GM12872 (cell line): ENCODE data around the gene CCDC85C.

Experiments used
- TF ChIP-seq, protein P1 (sequence below): IDR thresholded peaks from 3 replicates; pipeline ENCODE4 v1.5.1; 2011; ENCODE audit warnings: low read depth, mild to moderate bottlenecking, low read length, moderate library complexity; ENCODE audit not compliant: insufficient read depth

Gene CCDC85C

DNA sequence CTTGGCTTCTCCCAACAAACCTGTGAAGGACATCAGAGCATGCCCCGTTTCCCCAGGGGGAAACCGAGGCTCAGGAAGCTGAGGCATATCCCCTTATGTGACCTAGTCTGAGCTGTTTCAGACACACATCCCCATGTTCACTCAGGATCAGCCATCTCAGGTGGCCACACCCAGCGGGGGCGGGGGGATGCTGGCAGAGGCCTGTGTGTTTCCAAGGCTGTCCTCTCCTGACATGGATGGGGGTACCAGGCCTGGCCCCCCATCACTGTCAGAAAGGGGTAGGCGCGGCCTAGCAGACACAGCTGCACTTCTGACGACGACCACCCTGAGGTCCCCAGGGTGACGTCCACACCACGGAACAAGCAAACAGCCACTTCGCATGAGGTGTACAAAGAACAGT lies 22.1 kb downstream of the CCDC85C start:
- TF ChIP-seq, protein P1, sequence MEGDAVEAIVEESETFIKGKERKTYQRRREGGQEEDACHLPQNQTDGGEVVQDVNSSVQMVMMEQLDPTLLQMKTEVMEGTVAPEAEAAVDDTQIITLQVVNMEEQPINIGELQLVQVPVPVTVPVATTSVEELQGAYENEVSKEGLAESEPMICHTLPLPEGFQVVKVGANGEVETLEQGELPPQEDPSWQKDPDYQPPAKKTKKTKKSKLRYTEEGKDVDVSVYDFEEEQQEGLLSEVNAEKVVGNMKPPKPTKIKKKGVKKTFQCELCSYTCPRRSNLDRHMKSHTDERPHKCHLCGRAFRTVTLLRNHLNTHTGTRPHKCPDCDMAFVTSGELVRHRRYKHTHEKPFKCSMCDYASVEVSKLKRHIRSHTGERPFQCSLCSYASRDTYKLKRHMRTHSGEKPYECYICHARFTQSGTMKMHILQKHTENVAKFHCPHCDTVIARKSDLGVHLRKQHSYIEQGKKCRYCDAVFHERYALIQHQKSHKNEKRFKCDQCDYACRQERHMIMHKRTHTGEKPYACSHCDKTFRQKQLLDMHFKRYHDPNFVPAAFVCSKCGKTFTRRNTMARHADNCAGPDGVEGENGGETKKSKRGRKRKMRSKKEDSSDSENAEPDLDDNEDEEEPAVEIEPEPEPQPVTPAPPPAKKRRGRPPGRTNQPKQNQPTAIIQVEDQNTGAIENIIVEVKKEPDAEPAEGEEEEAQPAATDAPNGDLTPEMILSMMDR: no peak

DNA sequence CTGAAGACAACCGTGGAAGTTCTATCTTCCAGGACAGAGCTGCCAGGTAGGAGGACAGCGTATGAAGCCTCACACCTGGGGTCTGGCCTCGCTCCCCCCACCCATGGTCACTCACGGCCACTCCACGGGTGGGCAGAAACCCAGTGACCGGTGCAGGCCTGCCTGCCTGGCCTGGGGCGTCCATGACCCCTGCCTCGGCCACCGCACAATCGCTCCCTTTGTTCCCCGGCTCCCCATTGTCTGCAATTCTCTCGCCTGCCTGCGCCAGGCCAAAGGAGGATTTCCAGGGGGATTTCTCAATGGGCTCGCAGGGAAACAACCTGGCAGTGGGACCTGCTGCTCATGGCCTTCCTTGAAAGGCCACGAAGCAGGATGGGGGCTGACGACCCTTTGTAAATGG lies 22.6 kb downstream of the CCDC85C start:
- TF ChIP-seq, protein P1: no peak

DNA sequence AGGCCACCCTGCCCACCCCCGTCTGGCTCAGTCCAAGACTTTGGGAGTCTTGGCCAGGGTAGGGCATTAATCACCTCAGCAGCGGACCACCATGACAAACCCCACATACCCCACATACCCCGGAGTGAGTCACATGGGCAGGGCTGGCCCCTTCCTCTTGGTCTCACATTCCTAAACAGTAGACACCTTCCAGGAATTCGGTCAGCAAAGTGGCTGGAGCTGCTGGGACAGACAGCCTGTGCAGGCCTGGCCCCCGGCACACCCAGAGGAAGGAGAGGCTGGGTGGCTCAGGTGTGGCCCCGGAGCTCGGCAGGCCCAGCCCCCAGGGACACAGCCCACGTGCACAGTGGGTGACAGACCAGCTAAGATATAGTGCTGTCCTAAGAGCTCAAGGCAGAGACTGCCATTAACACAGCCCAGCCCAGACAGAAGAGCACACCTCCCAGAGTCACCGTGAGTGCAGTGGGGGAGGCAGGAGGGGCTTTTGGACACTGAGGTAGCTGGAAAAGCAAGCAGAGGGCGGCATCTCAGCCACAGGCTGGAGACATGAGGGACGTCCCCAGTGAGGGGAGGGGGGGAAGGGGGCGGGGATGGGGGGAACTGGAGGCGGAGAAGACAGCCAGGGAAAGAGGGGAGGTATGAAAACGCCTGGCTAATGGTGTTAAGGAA lies 24.0 kb downstream of the CCDC85C start:
- TF ChIP-seq, protein P1: no peak

DNA sequence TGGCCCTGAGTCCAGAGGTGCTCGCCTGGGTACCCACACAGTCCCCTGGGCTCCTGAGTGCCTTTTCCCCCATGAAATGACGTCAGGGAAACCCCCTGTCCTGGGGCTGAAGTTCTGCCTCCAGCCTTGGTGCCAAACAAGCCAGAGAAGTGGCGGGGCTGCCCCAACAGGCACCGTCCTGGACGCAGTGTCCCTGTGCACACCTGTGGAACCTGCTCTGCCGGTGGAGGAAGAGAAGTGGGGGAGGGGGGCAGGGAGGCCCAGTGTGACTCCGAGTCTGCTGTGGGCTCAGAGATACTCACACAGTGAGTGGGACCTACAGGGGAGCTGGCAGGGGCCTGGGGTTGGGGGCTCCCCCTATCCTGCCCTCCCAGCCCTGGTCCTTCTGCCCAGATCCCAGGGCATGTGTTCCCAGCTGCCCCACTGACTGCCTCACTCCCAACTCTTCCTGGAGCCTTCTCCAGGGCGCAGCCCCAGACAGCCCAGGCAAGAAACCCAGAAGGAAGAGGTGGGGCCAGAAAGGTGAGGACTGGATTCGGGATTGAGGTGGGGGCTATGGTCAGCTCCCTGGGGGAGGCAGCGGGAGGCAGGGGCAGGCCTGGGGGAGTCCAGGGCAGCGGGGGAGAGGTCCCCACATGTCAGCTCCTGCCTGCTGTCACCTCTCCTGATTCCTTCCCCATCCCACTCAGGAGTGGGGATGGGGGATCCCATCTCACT lies 24.7 kb downstream of the CCDC85C start:
- TF ChIP-seq, protein P1: no peak

DNA sequence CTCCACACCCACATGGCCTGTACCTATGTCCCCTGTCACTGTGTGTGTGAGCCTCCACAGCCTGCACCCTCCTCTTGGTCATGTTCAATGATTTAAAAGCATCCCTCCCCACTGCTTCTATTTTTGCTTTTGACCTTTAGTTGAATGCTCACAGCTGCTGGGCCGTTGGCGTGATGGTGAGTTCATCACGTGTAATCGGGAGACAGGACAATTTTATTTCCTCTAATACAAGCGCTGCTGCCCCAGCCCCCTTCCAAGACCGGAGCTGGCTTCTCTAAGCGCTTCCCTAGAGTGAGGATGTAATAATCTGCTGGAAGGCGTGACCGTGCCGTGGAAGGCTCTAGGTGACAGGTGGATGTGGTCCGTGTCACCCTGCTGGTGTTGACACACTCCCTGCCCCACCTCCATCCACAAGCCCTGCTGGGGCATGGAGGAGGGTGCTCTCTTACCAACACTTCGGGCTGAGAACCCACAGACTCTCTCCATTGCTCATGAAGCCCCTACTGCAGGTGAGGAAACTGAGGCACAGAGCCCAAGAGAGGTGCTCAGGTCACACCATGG lies 25.4 kb downstream of the CCDC85C start:
- TF ChIP-seq, protein P1: no peak

DNA sequence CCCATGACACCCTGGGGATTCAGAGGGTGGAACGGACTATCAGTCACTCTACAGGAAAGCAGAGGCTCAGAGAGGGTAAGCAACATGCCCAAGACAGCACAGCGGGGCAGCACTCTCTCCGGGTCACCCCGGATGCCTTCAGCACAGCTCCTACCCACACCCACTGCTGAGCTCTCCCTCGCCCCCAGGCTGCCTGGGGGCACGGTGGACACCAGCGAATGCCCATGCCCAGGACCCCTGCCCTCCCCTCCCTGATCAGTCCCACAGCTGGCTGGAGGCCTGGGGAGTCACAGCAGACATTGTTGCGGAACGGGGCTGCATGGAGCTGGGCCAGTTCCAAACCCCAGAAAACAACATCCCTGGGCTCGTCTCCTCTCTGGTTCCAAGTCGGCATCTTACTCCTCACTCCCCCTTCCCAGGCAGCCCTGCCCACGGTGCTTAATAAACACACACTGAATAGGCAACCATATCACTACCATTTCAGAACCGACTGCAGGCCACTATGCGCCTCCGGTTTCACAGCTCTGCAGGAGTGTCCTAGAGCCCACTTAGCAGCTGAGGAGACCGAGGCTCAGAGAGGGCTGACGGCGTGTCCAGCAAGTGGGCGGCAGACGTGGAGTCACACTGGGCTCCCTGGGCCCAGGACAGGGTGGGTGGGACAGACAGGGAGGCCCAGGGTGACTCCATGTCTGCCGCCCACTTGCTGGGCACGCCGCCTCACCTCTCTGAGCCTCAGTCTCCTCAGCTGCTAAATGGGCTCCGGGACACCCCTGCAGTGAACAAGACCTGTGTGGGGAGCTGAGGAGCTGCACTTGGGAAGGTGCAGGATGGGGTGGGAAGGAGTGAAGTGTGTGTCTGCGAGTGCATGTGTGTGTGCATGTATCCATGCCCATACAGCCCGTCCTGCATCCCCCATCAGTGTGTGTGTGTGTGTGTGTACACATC lies 27.0 kb downstream of the CCDC85C start:
- TF ChIP-seq, protein P1: no peak

DNA sequence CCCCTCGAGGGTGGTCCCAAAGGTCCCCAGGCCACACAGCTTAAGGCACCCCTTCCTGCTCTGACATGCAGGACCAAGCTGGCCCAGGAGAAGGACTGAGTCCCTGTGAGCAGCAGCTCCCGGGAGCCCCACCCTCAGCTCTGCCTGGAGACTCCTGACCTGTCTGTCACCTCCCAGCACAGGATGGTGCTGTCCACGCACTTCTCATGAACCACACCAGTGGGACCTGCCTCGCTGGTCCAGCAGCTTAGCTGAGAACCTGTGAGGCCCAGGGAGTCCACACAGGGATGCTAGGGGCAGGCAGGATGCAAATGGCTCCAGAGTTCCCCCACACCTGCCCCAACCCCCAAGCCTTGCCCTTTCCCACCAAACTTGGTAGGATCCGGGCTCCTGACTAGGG lies 27.7 kb downstream of the CCDC85C start:
- TF ChIP-seq, protein P1: no peak
